BJ (cell line): ENCODE data around the gene HILPDA. TPM values are rescaled to one million over a fixed set of nuclear protein-coding genes. Genes with fewer than 3 reads are reported as not detected.
A peak's percentile ranks its signal among the peaks of the same experiment; 100 is the strongest.

Experiments used
- CTCF ChIA-PET: fragments of 350-600 bp; formaldehyde crosslinking; extraction: SDS; loops from one replicate; lab custom pipeline; 2021; ENCODE audit warnings: antibody characterized with exemption, inconsistent platforms; lab: Yijun Ruan, JAX
- POLR2A ChIA-PET: fragments of 300-600 bp; sonication (Branson Sonifier 250); formaldehyde crosslinking; extraction: SDS; loops from one replicate; lab custom pipeline; 2021; ENCODE audit warnings: antibody characterized with exemption; lab: Charles Lee
- DNase-seq: peaks from one replicate; pipeline ENCODE4 v3.0.0-alpha.2; 2011; ENCODE audit warnings: low read depth
- H3K27me3 ChIP-seq: 2 replicates; pipeline ENCODE4 v1.6.0; 2011; ENCODE audit warnings: low read length; ENCODE audit not compliant: control insufficient read depth, insufficient read depth
- H3K36me3 ChIP-seq: 2 replicates; pipeline ENCODE4 v1.5.1; 2011; ENCODE audit warnings: low read length; ENCODE audit not compliant: control insufficient read depth, insufficient read depth
- H3K4me3 ChIP-seq: 2 replicates; pipeline ENCODE4 v1.5.1; 2011; ENCODE audit warnings: low read depth, mild to moderate bottlenecking, control low read depth, low read length
- polyA plus RNA-seq: library from polyadenylated mRNA; depleted of rRNA; stranded (reverse); fragments of >200 nt; gene quantifications from 2 replicates; pipeline ENCODE4 v1.2.3, GENCODE V29; 2011
- TF ChIP-seq, protein P1 (sequence below): IDR thresholded peaks from 2 replicates; pipeline ENCODE4 v1.5.1; 2011; ENCODE audit warnings: low read depth, mild to moderate bottlenecking, control low read depth, inconsistent platforms, low read length, moderate library complexity; ENCODE audit not compliant: insufficient read depth

HILPDA gene
- polyA plus RNA-seq, 1 experiment, result 21.5 TPM

GRCh38 chr7:128422842-128423241 lies 32.8 kb upstream of the HILPDA start:
- ChIA-PET CTCF (interaction anchor here (2.5 to 9.2 kb wide), 7 partner anchors 14 to 460 kb away, joined by 13 to 227 read pairs (median 86); partner anchors contain the start of genes HILPDA and IMPDH1), POLR2A (no interaction called here)
- DNase-seq, result no peak
- Histone ChIP-seq H3K4me3 (no peak overlapping the region), H3K27me3 (peaks cover 6% of the 10 kb centered on the region; the same call in 1 of the 2 replicates), H3K36me3 (no peaks in the 10 kb centered on the region)
- TF ChIP-seq, protein P1, sequence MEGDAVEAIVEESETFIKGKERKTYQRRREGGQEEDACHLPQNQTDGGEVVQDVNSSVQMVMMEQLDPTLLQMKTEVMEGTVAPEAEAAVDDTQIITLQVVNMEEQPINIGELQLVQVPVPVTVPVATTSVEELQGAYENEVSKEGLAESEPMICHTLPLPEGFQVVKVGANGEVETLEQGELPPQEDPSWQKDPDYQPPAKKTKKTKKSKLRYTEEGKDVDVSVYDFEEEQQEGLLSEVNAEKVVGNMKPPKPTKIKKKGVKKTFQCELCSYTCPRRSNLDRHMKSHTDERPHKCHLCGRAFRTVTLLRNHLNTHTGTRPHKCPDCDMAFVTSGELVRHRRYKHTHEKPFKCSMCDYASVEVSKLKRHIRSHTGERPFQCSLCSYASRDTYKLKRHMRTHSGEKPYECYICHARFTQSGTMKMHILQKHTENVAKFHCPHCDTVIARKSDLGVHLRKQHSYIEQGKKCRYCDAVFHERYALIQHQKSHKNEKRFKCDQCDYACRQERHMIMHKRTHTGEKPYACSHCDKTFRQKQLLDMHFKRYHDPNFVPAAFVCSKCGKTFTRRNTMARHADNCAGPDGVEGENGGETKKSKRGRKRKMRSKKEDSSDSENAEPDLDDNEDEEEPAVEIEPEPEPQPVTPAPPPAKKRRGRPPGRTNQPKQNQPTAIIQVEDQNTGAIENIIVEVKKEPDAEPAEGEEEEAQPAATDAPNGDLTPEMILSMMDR, result no peak

DNA sequence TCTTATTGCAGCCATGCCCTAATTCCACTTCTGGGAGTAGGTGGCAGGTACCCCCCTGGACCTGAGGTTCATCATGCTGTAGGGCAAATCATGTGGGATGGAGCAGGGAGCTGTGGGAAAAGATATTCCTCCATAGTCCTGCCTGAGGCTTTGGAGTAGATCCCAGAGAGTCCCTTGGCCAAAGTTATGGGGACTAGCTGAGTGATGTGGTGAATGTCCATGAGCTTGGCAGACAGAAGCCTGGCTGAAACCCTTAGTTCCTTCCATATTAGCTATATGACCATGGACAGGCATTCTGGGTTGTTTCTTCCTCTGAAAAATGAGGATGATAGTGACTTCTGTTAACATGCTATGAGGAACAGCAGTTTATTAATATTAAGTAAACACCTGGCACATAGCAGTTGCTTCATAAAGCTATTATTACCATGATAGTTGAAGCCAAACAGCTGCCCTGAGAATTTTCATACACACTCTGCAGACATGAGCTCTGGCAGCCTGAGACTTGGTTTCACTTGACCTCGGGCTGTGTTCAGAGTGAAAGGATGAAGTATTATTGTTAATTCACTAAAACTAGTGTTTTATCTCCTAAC lies 30.9 kb upstream of the HILPDA start:
- Histone ChIP-seq H3K4me3 (no peak overlapping the region), H3K36me3 (no peaks in the 10 kb centered on the region), H3K27me3 (no peaks in the 10 kb centered on the region)
- no peak for DNase-seq
- TF ChIP-seq, protein P1, result no peak
- POLR2A ChIA-PET, result no interaction called here
- CTCF ChIA-PET, result interaction anchor here (0.9 to 9.2 kb wide), 17 partner anchors 9 to 458 kb away, joined by 3 to 227 read pairs (median 40); partner anchors contain the start of genes HILPDA, IMPDH1, METTL2B and RBM28

GRCh38 chr7:128425850-128426249 lies 29.8 kb upstream of the HILPDA start:
- no peak for DNase-seq
- no peaks in the 10 kb centered on the region for H3K27me3 ChIP-seq
- TF ChIP-seq, protein P1, result peak; percentile 96
- no peak overlapping the region for H3K4me3 ChIP-seq
- H3K36me3 ChIP-seq, result no peaks in the 10 kb centered on the region
- ChIA-PET POLR2A (no interaction called here), CTCF (interaction anchor here (0.7 to 9.2 kb wide), 22 partner anchors 8 to 457 kb away, joined by 3 to 227 read pairs (median 20); partner anchors contain the start of genes HILPDA, IMPDH1, METTL2B and RBM28)

GRCh38 chr7:128427289-128427891 lies 28.3 kb upstream of the HILPDA start:
- no peaks in the 10 kb centered on the region for H3K36me3 ChIP-seq
- ChIA-PET CTCF (interaction anchor here (0.6 to 9.2 kb wide), 28 partner anchors 9 to 655 kb away, joined by 3 to 227 read pairs (median 7); partner anchors contain the start of genes HILPDA, IMPDH1, METTL2B and RBM28), POLR2A (interaction anchor here (0.6 to 1.0 kb wide), 2 partner anchors 32 to 46 kb away, joined by 3 to 6 read pairs; no protein-coding TSS in a partner anchor)
- H3K27me3 ChIP-seq, result no peaks in the 10 kb centered on the region; the same call in 1 of the 2 replicates
- no peak for DNase-seq
- H3K4me3 ChIP-seq, result no peak overlapping the region
- TF ChIP-seq, protein P1, result peak; percentile 58

DNA sequence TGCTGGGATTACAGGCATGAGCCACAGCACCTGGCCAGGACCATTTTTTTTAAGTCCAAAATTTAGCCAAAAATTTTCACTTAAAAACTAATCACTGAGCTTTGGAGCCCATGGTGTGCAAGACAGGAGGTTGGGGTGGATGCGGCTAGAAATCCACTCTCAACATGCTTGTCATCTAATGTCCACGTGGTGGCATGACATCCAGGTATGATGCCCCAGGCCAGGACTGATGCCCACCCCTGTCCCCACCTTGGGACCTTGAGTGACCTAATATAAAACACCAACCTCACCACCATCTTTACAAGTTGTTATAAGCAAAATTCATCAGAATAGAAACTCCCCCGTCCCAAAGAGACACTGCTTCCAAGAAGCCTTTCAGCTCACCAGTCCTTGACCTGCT lies 25.5 kb upstream of the HILPDA start:
- Histone ChIP-seq H3K27me3 (no peaks in the 10 kb centered on the region; the same call in 1 of the 2 replicates), H3K4me3 (no peak overlapping the region), H3K36me3 (no peaks in the 10 kb centered on the region)
- no peak for DNase-seq
- POLR2A ChIA-PET, result no interaction called here
- CTCF ChIA-PET, result interaction anchor here (1.7 to 9.2 kb wide), 5 partner anchors 13 to 453 kb away, joined by 4 to 227 read pairs (median 86); partner anchors contain the start of gene IMPDH1
- TF ChIP-seq, protein P1, result no peak
